A673 (cell line): ENCODE results near the gene HES1.

Experiments used
- EZH2 ChIP-seq: fragments of 200-600 bp; sonication (generic); IDR thresholded peaks from 2 replicates; pipeline ENCODE4 v1.6.1; 2017; ENCODE audit warnings: borderline replicate concordance, low read depth, mild to moderate bottlenecking, mixed read lengths, antibody characterized with exemption, low read length; ENCODE audit not compliant: poor library complexity, severe bottlenecking
- TF ChIP-seq, protein P1 (sequence below): fragments of 300-800, 200-600 bp; sonication (generic); conservative IDR thresholded peaks from 2 replicates; pipeline ENCODE4 v1.5.1; 2017; ENCODE audit warnings: low read depth, mild to moderate bottlenecking, antibody characterized with exemption, low read length, moderate library complexity, mixed read lengths

- TF ChIP-seq, protein P1, sequence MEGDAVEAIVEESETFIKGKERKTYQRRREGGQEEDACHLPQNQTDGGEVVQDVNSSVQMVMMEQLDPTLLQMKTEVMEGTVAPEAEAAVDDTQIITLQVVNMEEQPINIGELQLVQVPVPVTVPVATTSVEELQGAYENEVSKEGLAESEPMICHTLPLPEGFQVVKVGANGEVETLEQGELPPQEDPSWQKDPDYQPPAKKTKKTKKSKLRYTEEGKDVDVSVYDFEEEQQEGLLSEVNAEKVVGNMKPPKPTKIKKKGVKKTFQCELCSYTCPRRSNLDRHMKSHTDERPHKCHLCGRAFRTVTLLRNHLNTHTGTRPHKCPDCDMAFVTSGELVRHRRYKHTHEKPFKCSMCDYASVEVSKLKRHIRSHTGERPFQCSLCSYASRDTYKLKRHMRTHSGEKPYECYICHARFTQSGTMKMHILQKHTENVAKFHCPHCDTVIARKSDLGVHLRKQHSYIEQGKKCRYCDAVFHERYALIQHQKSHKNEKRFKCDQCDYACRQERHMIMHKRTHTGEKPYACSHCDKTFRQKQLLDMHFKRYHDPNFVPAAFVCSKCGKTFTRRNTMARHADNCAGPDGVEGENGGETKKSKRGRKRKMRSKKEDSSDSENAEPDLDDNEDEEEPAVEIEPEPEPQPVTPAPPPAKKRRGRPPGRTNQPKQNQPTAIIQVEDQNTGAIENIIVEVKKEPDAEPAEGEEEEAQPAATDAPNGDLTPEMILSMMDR, result no peak
- no peak for TF ChIP-seq EZH2
These were observed 37.7 kb upstream of the HES1 start for GRCh38 chr3:194098081-194098842.
